ENCODE measurements around the gene ST3GAL3. TPM values are rescaled to one million over a fixed set of nuclear protein-coding genes. Genes with fewer than 3 reads are reported as not detected.

Gene ST3GAL3
- total and polyA plus RNA-seq, 2 donors (not counting 3 experiments of a cell fraction or from before 2014, with no cell fraction given), result 14.3 to 35.8 TPM

GRCh38 chr1:43818691-43819090, 111.4 kb downstream of the ST3GAL3 start:
- no peaks in the 10 kb centered on the region for H3K9me3 ChIP-seq (replicated peaks; ENCODE audit: control insufficient read depth, insufficient read depth, low read length)
- no peak for DNase-seq (ENCODE audit: low read depth, low spot score)
- H3K79me2 ChIP-seq (ENCODE audit: control insufficient read depth, insufficient read depth, low read length), result no peaks in the 10 kb centered on the region
- CTCF ChIA-PET, result interaction anchor here (1.2 kb wide), 1 partner anchor 45 kb away, joined by 3 read pairs; no protein-coding TSS in a partner anchor
- H3K4me2 ChIP-seq (ENCODE audit: insufficient read depth, low read length), result no peak overlapping the region
- H3K4me3 ChIP-seq (replicated peaks in 1 of 3; ENCODE audit: insufficient read depth in 1 of 3, low read depth in 1 of 3, low read length in 3 of 3), result no peak overlapping the region
- peaks cover 24% of the 10 kb centered on the region for H3K4me1 ChIP-seq (ENCODE audit: control insufficient read depth, extremely low read depth, insufficient read depth, low read length)
- POLR2A ChIA-PET, result no interaction called here
- dilution Hi-C loops (cut with MboI; ENCODE audit: extremely low pct_ligation_motif_present, low sequenced_read_pairs) (no loop called here), intact Hi-C loops (cut with micrococcal nuclease) (no loop called here)
- no TSS peak for BruUV-seq (replicated peaks)
- H2AFZ ChIP-seq (ENCODE audit: low read depth, low read length), result no peak overlapping the region
- no peak overlapping the region for H3K9ac ChIP-seq (replicated peaks; ENCODE audit: extremely low read depth, insufficient read depth, low read length)
- H3K36me3 ChIP-seq (ENCODE audit: control insufficient read depth in 2 of 2, extremely low read depth in 1 of 2, insufficient read depth in 2 of 2, low read length in 2 of 2), result peaks cover 0 to 4% of the 10 kb centered on the region in 2 experiments
- no peaks in the 10 kb centered on the region for H3K9me1 ChIP-seq (replicated peaks; ENCODE audit: control insufficient read depth, extremely low read depth, insufficient read depth, low read length)
- H4K20me1 ChIP-seq (replicated peaks; ENCODE audit: control insufficient read depth, extremely low read depth, insufficient read depth, low read length), result no peaks in the 10 kb centered on the region
- H3K27ac ChIP-seq (ENCODE audit: insufficient read depth, low read depth, low read length), result no peak overlapping the region
- TF ChIP-seq POLR2AphosphoS5 (IDR thresholded peaks at IDR 0.05; ENCODE audit: insufficient read depth, low read depth, low read length) (no peak), CTCF (IDR thresholded peaks at IDR 0.05; ENCODE audit: extremely low read depth in 1 of 2, insufficient read depth in 1 of 2, low read depth in 1 of 2, low read length in 2 of 2) (no peak), FOS (IDR thresholded peaks at IDR 0.05; ENCODE audit: borderline replicate concordance, insufficient read depth, low read length) (no peak), EZH2 (IDR thresholded peaks at IDR 0.05; ENCODE audit: borderline replicate concordance, low read depth, low read length, severe bottlenecking) (no peak), JUN (IDR thresholded peaks at IDR 0.05; ENCODE audit: borderline replicate concordance, insufficient read depth, insufficient read length, low read depth) (no peak), MYC (IDR thresholded peaks at IDR 0.05; ENCODE audit: low read depth, low read length) (no peak), POLR2A (IDR thresholded peaks at IDR 0.05; ENCODE audit: low read depth, low read length) (no peak), MAX (IDR thresholded peaks at IDR 0.05; ENCODE audit: insufficient read depth, insufficient read length) (no peak), GATA2 (IDR thresholded peaks at IDR 0.05; ENCODE audit: insufficient read depth, insufficient read length, low read depth, low read length) (no peak)
- FAIRE-seq, result no peak
- no peaks in the 10 kb centered on the region for H3K27me3 ChIP-seq (ENCODE audit: control insufficient read depth in 2 of 2, insufficient read depth in 2 of 2, low read length in 2 of 2)
